Measurements from ENCODE around the gene SANBR. TPM values are rescaled to one million over a fixed set of nuclear protein-coding genes. Genes with fewer than 3 reads are reported as not detected.

SANBR gene
- total and polyA plus RNA-seq, 2 of the 4 experiments (the other 2 are of a cell fraction): 3.3 to 3.8 TPM

GRCh38 chr2:61042807-61043206 is 22.9 kb upstream of the SANBR start:
- no peak overlapping the region for H3K14ac ChIP-seq (replicated peaks; ENCODE audit: low read depth, low read length)
- ATAC-seq (ENCODE audit: low read depth) (no peak), DNase-seq (no peak)
- no peak for TF ChIP-seq CHD1 (IDR thresholded peaks at IDR 0.05; ENCODE audit: low read depth, low read length)
- TF ChIP-seq RFX5 (IDR thresholded peaks at IDR 0.05; ENCODE audit: low read depth, low read length): no peak
- no peak for TF ChIP-seq RCOR1 (IDR thresholded peaks at IDR 0.05; ENCODE audit: insufficient replicate concordance, low read length)
- no peak overlapping the region for H3K18ac ChIP-seq (ENCODE audit: low read depth, low read length)
- no peak overlapping the region for H4K91ac ChIP-seq (ENCODE audit: insufficient read depth, low read depth, low read length)
- in situ Hi-C loops (cut with MboI; ENCODE audit: low sequenced_read_pairs): no loop called here
- H4K5ac ChIP-seq (ENCODE audit: low read depth, low read length): no peak overlapping the region
- WGBS, 2 experiments (ENCODE audit: extremely low coverage in 2 of 2, insufficient read length in 1 of 2): no CpG with 5 or more reads among the region's 3 CpGs
- H3K27ac ChIP-seq (ENCODE audit: insufficient read depth, low read length): no peak overlapping the region
- H3K4me3 ChIP-seq (ENCODE audit: insufficient read depth, low read depth, low read length): no peak overlapping the region
- H2AK9ac ChIP-seq (replicated peaks; ENCODE audit: low read depth, low read length, poor library complexity): no peak overlapping the region
- H4K8ac ChIP-seq (ENCODE audit: low read depth in 2 of 2, low read length in 2 of 2): no peak overlapping the region
- no peak overlapping the region for H3K9ac ChIP-seq (ENCODE audit: low read depth, low read length)
- H3K27me3 ChIP-seq (ENCODE audit: control insufficient read depth, insufficient read depth, low read length): no peaks in the 10 kb centered on the region
- H2AK5ac ChIP-seq (ENCODE audit: low read depth, low read length): no peak overlapping the region
- BruUV-seq (replicated peaks): no TSS peak
- peaks cover 2% of the 10 kb centered on the region; the same call in 1 of the 2 replicates for H3K4me1 ChIP-seq (ENCODE audit: control insufficient read depth, insufficient read depth, low read length)
- dilution Hi-C loops (cut with HindIII; ENCODE audit: low sequenced_read_pairs, unreplicated experiment): no loop called here
- H3K56ac ChIP-seq (ENCODE audit: extremely low read depth, insufficient read depth, low read length): no peak overlapping the region
- H2BK5ac ChIP-seq (ENCODE audit: low read depth, low read length, poor library complexity, severe bottlenecking): no peak overlapping the region
- peaks cover 6 to 20% of the 10 kb centered on the region in 2 experiments; a peak in 3 of 4 replicates for H3K79me1 ChIP-seq (ENCODE audit: low read depth in 1 of 2, low read length in 2 of 2)
- no peak overlapping the region for H2BK15ac ChIP-seq (ENCODE audit: low read depth, low read length)
- no peak overlapping the region for H3K4me2 ChIP-seq (ENCODE audit: low read depth, low read length)
- H2BK20ac ChIP-seq (ENCODE audit: low read depth, low read length): no peak overlapping the region
- no peak overlapping the region for H2BK120ac ChIP-seq (ENCODE audit: low read depth, low read length)
- H4K20me1 ChIP-seq (ENCODE audit: insufficient read depth, low read length): no peaks in the 10 kb centered on the region; the same call in 1 of the 2 replicates
- H3K36me3 ChIP-seq (ENCODE audit: control insufficient read depth, insufficient read depth, low read length): peaks cover 8% of the 10 kb centered on the region
- no peaks in the 10 kb centered on the region for H3K9me3 ChIP-seq (ENCODE audit: control insufficient read depth, insufficient read depth, low read length)
- H3K4ac ChIP-seq (ENCODE audit: low read depth, low read length): no peak overlapping the region
- intact Hi-C loops (cut with micrococcal nuclease): no loop called here
- ChIA-PET CTCF (no interaction called here), POLR2A (ENCODE audit: unreplicated experiment) (no interaction called here)
- H3K23ac ChIP-seq (ENCODE audit: low read depth, low read length): no peak overlapping the region
- H2AFZ ChIP-seq (replicated peaks; ENCODE audit: low read length, poor library complexity): no peak overlapping the region
- peaks cover 5% of the 10 kb centered on the region for H3K9me1 ChIP-seq (ENCODE audit: insufficient read depth, low read length)
